CD1c-positive myeloid dendritic cell (primary cell): ENCODE data around the gene CABLES2.

Source experiments
- DNase-seq: peaks from one replicate; pipeline ENCODE4 v3.0.0-alpha.2; 2016; ENCODE audit errors: extremely low spot score

CABLES2 gene

DNA sequence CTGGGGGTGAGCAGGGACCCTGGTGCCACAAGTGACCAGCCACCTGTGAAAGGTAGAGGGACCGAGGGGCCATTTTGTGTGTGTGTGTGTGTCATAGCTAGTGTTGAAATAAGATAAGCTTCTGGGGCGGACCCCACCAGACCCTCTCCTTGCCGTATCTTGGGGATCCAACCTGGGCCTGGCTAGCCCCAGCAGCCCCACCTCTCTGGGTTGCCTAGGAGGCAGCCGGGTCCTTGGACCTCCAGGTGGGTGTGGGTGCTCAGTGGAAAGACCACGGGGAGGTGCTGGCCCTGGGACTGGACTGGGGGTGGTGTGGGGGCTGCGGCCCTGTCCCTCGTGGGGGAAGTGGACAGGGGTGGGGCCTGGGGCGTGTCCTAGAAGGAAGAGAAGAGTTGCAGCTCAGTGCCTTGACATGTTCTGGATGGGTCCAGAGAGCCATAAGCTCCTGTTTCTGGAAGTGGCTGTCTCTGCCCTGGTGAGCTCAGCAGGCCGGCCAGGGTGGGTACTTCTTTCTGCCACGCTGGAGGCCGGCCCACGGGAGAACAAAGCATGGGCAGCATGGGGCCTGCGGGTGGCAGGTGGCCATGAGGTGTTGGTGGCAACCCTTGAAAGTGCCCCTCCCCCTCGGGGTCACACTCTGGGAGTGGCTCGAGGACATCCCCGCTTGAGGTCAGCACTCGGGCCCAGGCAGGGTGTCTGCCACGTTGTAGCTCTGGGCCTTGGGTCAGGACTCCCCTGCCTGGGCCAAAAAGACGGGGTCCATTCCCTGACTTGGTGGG is 11.8 kb upstream of the CABLES2 start:
- no peak for DNase-seq

GRCh38 chr20:62417981-62418708 is 11.1 kb upstream of the CABLES2 start:
- no peak for DNase-seq

- no peak for DNase-seq
These were observed 9.9 kb upstream of the CABLES2 start for GRCh38 chr20:62416651-62417637.

DNA sequence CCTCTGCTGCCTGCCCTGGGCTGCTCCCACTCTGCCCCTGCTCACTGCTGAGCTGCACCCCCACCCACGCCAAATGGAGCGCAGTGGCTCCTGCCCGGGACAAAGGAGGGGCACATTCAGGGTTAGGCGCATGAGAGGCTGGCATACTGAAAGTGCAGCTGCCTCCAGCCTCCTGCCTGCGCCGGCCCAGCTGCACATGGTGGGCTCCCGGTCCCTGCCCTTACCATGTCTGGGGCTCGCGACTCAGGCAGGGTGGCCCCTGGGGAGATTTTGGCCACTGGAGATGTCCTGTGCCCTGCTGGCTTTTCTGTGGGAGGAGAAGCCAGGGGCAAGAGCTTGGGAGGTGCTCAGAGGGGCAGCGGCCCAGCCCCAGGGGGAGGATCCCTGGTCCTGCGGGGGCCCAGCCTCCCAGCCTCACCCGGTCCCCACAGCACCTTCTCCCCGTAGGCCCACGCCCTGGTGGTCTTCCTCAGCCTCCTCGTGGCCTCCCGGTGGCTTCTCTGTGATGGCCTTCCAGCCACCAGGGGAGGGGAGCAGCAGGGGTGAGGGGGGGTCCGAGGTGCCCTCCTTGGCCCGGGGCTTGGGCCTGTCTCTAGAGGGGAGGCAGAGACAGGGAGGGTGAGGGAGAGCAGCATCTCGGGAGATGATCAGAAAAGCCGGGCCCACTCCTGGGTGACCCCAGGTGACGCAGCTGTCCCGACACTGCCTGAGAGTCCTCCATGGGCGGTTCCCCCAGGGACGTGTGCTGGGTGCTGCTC is 8.4 kb upstream of the CABLES2 start:
- no peak for DNase-seq

GRCh38 chr20:62413896-62414481 is 6.9 kb upstream of the CABLES2 start:
- DNase-seq: no peak

DNA sequence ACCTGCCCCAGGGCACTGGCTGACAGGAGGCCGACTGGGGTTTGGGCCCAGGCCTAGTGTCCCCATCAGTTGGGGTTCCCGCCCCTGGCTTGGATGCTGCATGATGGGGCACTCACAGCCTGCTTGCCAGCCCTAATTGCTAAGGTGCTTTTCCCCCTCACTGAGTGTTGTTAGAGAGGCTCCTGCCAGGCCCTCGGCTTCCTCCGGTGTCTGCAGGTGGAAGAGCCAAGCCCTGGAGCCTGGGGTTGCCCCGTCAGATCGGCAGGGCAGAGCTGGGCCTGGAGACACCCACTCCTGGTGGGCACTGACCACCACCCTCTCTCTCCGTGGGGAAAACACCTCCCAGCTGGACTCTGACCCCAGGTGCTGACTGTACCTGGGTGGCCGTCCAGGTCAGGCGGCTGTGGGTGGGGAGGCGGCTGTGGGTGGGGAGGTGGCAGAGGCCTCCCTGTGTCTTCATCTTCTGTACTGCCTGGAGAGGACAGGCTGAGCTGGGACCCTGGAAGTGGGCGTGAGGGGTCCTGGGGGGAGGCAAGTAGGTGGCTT is 6.0 kb upstream of the CABLES2 start:
- no peak for DNase-seq

DNA sequence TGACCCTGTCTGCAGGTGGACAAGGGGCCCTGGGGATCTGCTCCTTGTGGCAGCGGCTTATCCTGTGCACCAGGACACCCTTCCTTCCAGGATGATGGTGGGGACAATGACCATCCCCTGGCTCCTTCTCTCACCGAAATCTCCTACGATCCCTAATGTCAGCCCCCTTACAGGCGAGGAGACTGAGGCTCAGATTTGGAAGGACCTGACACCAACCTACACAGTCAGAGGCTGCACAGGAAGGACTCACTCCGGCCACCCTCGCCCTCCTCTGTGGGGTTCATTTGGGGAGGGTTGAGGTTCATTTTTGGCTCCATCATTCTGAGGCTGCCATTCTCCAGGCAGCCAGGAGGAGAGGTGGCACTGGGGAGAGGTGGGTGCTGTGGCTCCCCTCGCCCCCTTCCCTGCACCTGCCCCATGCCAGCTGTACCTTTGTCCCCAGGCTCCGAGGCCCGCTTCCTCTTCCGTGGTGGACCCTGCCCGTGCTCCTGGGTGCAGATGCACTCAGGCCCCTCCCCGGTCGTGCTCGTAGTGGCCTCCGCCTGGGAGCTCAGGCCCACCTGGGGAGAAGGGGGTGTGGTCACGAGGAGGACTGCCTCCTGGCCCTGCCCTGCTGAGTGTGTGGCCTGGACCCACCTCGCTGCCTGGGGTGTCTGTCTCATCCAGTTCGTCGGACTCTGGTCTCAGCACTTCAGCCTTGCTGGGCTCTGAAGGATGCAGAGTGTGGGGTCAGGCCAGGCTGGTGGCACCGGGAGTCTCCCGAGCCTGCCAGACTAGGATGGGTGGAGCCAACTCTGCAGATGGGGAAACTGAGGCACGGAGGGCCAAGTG is 5.3 kb upstream of the CABLES2 start:
- DNase-seq: no peak

DNA sequence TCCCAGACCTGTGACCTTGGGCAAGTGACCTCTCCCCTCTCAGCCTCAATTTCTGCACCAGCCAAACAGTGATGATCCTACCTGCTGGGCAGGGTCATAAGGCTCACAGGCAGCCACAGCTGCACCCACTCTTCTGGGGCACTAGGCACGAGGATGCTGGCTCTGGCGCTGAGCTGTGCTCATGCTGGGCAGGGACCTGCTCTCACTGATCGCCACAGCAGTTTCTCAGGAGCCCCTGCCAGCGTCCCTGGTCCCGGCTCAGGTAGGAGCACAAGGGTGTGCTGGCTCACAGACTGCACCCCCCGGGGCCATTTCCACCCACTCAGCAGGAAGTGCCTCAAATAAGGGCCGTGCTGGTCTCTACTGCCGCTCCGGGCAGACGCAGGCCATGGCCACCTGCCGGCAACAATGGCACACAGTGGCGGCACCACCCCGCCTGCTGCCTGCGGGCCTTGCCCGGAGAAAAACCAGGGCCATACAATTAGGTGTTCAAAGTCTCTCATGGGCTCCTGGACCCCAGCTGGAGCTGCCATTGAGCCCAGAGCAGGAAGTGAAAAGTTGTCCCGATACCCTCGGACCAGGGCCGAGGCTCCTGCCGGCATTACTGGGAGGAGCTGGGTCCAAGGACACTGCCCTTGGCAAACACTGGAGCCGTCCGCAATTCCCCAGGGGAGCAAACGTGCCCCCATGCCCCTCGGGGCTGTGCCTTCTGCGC is 4.6 kb upstream of the CABLES2 start:
- DNase-seq: no peak

GRCh38 chr20:62410746-62411478 is 3.8 kb upstream of the CABLES2 start:
- no peak for DNase-seq

GRCh38 chr20:62409931-62410745 is 3.1 kb upstream of the CABLES2 start:
- peak; percentile 35 for DNase-seq

DNA sequence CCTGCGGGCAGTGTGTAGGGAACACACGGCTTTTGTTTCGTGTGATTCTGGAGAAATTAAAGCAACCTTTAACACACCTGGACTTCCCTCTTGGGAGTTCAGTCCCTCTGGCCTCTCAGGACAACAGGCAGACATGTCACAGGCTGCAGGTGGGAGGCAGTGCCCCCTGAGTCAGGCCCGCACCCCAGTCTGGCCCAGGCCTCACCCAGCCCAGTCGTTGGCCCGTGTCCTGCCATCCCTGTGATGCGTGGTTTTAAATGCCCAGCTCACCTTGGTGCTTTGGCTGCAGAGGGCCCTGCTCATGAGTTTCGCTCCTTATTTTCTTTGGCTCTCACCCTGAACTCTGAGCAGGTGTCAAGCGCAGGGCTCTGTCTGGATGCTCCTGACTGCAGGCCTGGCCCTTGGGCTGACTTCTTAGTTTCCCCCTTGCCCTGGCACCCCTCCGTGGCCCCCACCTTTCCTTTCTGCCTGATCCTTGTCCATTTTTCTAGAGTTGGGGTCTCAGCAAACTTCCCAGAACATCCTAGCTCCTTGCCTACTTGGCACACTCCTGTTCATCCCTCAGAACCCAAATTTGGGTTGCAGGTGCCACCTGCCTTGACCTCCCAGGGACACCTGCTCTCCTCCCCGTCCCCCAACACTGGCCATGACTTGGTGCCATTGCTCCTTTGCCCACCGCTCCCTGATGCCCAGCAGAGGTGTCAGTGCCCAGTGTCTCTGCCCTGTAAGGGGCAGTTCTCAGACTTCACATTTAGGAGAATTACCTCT is 2.2 kb upstream of the CABLES2 start:
- no peak for DNase-seq

DNA sequence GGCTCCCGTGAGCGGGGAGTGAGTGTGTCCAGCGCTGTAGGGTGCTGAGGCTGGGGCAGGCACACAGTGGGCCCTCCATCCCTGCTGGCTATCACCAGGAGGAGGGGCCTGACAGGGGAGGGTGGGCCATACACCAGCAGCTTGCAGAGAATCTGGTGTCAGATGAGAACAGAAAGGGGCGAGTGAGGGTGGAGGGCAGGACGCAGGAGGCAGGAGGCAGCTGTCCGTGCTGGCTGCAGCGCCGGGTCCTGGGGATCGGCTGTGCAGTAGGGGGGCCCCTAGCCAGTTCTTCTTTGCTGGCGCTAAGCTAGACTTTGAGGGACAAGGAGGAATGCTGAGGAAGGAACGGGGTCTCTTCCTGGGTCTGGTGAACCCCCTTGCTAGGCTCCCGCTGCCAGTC is 1.6 kb upstream of the CABLES2 start:
- no peak for DNase-seq

- DNase-seq: no peak
These were observed 970 bp upstream of the CABLES2 start for GRCh38 chr20:62408055-62408454.

DNA sequence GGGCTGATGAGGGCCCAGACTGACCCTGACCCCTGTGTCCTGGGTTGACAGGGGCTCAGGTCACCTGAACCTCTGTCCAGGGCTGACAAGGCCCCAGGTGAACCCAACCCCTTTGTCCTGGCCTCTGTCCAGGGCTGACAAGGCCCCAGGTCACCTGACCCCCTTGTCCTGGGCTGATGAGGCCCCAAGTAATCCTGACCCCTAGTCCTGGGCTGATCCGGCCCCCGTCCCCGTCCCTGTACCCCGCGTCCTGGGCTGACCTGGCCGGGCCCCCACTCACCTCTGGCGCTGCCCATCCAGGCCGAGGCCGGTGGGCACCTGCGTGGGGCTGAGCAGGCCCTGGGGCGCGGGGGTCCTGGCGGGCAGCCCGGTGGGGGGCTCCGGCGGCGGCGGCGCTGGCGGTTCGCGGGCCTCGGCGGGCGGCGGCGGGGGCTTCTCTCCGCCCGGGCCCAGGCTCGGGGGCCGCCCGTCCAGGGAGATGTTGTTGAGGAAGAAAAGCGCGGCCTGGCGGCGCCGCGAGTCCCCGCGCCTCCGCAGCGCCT is 379 bp downstream of the CABLES2 start:
- no peak for DNase-seq

- DNase-seq: no peak
These were observed 1.0 kb downstream of the CABLES2 start for GRCh38 chr20:62405981-62406513.
